K562 (cell line): ENCODE results near the gene SLCO3A1. TPM values are rescaled to one million over a fixed set of nuclear protein-coding genes. Genes with fewer than 3 reads are reported as not detected.

Experiments
- ATAC-seq: fragments of 200-7000 bp; cut with Tn5 transposase; 3 replicates; pipeline ENCODE4 v1.9.1; 2020; ENCODE audit warnings: moderate library complexity
- BruUV-seq: library from RNA; stranded (reverse); fragments of 400-500 nt; replicated peaks from 2 replicates; lab custom pipeline; 2021; lab: Mats Ljungman, UMichigan
- CTCF ChIA-PET: fragments of 300-600 bp; formaldehyde crosslinking; extraction: SDS; loops from one replicate; lab custom pipeline; 2021; ENCODE audit warnings: low intra/inter-chr PET ratio; lab: Yijun Ruan, JAX
- POLR2A ChIA-PET: fragments of 300-600, 350-650 bp; sonication (Branson Sonifier 250); formaldehyde crosslinking; extraction: SDS; loops from one replicate; lab custom pipeline; 2021; ENCODE audit warnings: antibody characterized with exemption, inconsistent platforms; lab: Yijun Ruan, JAX
- DNase-seq, 4 experiments: peaks; one replicate each; pipeline versions ENCODE4 v3.0.0 to v3.0.0-alpha.2; 2011 to 2018; ENCODE audit warnings: low spot score in 3 of 4, mixed read lengths in 3 of 4; ENCODE audit errors: extremely low read depth in 1 of 4
- FAIRE-seq: peaks from 2 replicates; lab custom pipeline; 2011; peaks lifted over from hg19 to GRCh38; lab: Jason Lieb, UNC
- H2AFZ ChIP-seq: 2 replicates; pipeline ENCODE4 v1.6.0; 2011; ENCODE audit warnings: low read depth, low read length, control low read depth, inconsistent platforms
- H3K27ac ChIP-seq: fragments of 200-600 bp; 3 replicates; pipeline ENCODE4 v1.8.0; 2011; ENCODE audit warnings: low read depth, mild to moderate bottlenecking, control low read depth, inconsistent platforms, low read length, moderate library complexity, mixed read lengths; ENCODE audit errors: extremely low read depth
- H3K27me3 ChIP-seq, 2 experiments: fragments of 300-600 bp in 1 of 2; 2 replicates in 1 of 2; 3 replicates in 1 of 2; pipeline versions ENCODE4 v1.6.0 to v1.8.0; 2011; ENCODE audit warnings: inconsistent platforms in 2 of 2, low read length in 2 of 2, mild to moderate bottlenecking in 1 of 2, mixed read lengths in 1 of 2, moderate library complexity in 1 of 2; ENCODE audit not compliant: control insufficient read depth in 2 of 2, insufficient read depth in 2 of 2
- H3K36me3 ChIP-seq: fragments of 300-600 bp; 3 replicates; pipeline ENCODE4 v1.8.0; 2011; ENCODE audit warnings: mild to moderate bottlenecking, low read length, inconsistent platforms; ENCODE audit not compliant: control insufficient read depth, insufficient read depth
- H3K4me1 ChIP-seq, 2 experiments: fragments of 200-600 bp in 1 of 2; replicated peaks in 1 of 2; 2 replicates in 1 of 2; 3 replicates in 1 of 2; pipeline versions ENCODE4 v1.5.1 to v1.8.0; 2011; ENCODE audit warnings: inconsistent platforms in 2 of 2, low read length in 2 of 2, mild to moderate bottlenecking in 1 of 2, mixed read lengths in 1 of 2, moderate library complexity in 1 of 2; ENCODE audit not compliant: control insufficient read depth in 2 of 2, insufficient read depth in 2 of 2
- H3K4me2 ChIP-seq: 2 replicates; pipeline ENCODE4 v1.6.1; 2011; ENCODE audit warnings: low read length, control low read depth, inconsistent platforms, mixed read lengths; ENCODE audit not compliant: insufficient read depth
- H3K4me3 ChIP-seq: fragments of 200-600 bp; sonication (generic), shearing (Covaris generic); 2 replicates; pipeline ENCODE4 v1.5.1; 2016; ENCODE audit warnings: control low read depth, inconsistent platforms
- H3K79me2 ChIP-seq: fragments of 200-600 bp; 3 replicates; pipeline ENCODE4 v1.8.0; 2011; ENCODE audit warnings: low read length, inconsistent platforms; ENCODE audit not compliant: control insufficient read depth, insufficient read depth
- H3K9ac ChIP-seq, 2 experiments: 2 replicates each; pipeline versions ENCODE4 v1.6.0 to v1.6.1; 2011; ENCODE audit warnings: low read depth in 2 of 2, low read length in 2 of 2, control low read depth in 1 of 2, inconsistent platforms in 1 of 2, mild to moderate bottlenecking in 1 of 2, mixed read lengths in 1 of 2; ENCODE audit not compliant: insufficient read depth in 1 of 2
- H3K9me1 ChIP-seq: one replicate; pipeline ENCODE4 v1.6.0; 2011; ENCODE audit warnings: inconsistent platforms, mild to moderate bottlenecking, low read length, moderate library complexity; ENCODE audit not compliant: control insufficient read depth, insufficient read depth
- H3K9me3 ChIP-seq: replicated peaks from 2 replicates; pipeline ENCODE4 v1.5.1; 2011; ENCODE audit warnings: low read depth, low read length, inconsistent platforms; ENCODE audit not compliant: control insufficient read depth, insufficient read depth
- H4K20me1 ChIP-seq: replicated peaks from 2 replicates; pipeline ENCODE4 v1.6.1; 2011; ENCODE audit warnings: low read length, inconsistent platforms, mixed read lengths; ENCODE audit not compliant: control insufficient read depth, insufficient read depth
- EP300 ChIP-seq: IDR thresholded peaks from 2 replicates; pipeline ENCODE4 v1.6.1; 2012; ENCODE audit warnings: low read length, improper control_type of control experiment
- ETS2 ChIP-seq: IDR thresholded peaks from 2 replicates; pipeline ENCODE4 v1.6.1; 2016; ENCODE audit warnings: borderline replicate concordance, missing genetic modification characterization, mild to moderate bottlenecking, moderate library complexity, missing compliant biosample characterization; ENCODE audit not compliant: poor library complexity, severe bottlenecking
- ETV5 ChIP-seq: sonication (generic); formaldehyde crosslinking; IDR thresholded peaks from 2 replicates; pipeline ENCODE4 v1.4.0; 2020; ENCODE audit warnings: low read depth, mild to moderate bottlenecking, missing genetic modification reagents
- HDAC2 ChIP-seq: fragments of 450-650 bp; IDR thresholded peaks from 2 replicates; pipeline ENCODE4 v1.6.1; 2016; ENCODE audit warnings: mild to moderate bottlenecking
- KLF1 ChIP-seq: fragments of 450-650 bp; IDR thresholded peaks from 2 replicates; pipeline ENCODE4 v1.6.1; 2016; ENCODE audit warnings: missing genetic modification characterization, missing compliant biosample characterization
- PHTF2 ChIP-seq: fragments of 250-450 bp; sonication (Bioruptor Pico); IDR thresholded peaks from 2 replicates; pipeline ENCODE4 v1.5.0; 2021; ENCODE audit warnings: mild to moderate bottlenecking
- SMAD3 ChIP-seq: fragments of 450-650 bp; formaldehyde crosslinking; conservative IDR thresholded peaks from 2 replicates; pipeline ENCODE4 v1.4.0; 2020; ENCODE audit warnings: mild to moderate bottlenecking
- TBP ChIP-seq: optimal IDR thresholded peaks from 2 replicates; pipeline ENCODE3; 2011; ENCODE audit warnings: low read depth, low read length, improper control_type of control experiment
- ZBTB12 ChIP-seq: fragments of 250-450 bp; sonication (Bioruptor Pico); IDR thresholded peaks from 2 replicates; pipeline ENCODE4 v1.4.0; 2020
- ZBTB2 ChIP-seq: fragments of 450-650 bp; IDR thresholded peaks from 2 replicates; pipeline ENCODE4 v1.6.1; 2016; ENCODE audit warnings: antibody characterized with exemption
- ZC3H8 ChIP-seq: fragments of 450-650 bp; IDR thresholded peaks from 2 replicates; pipeline ENCODE4 v1.6.1; 2017
- ZMIZ1 ChIP-seq, 2 experiments: fragments of 150-350 bp in 1 of 2; IDR thresholded peaks; 2 replicates each; pipeline ENCODE4 v1.6.1; 2012 to 2016; ENCODE audit warnings: low read depth in 2 of 2, low read length in 2 of 2, mild to moderate bottlenecking in 1 of 2, moderate library complexity in 1 of 2
- ZNF717 ChIP-seq: fragments of 250-450 bp; sonication (Bioruptor Pico); IDR thresholded peaks from 2 replicates; pipeline ENCODE4 v1.5.0; 2021
- WGBS: fragments of 100-300 bp; shearing (Covaris generic); methylation state at CpG from one replicate; pipeline ENCODE4 v1.1.6; 2016; ENCODE audit warnings: low coverage, mixed read lengths; ENCODE audit not compliant: insufficient coverage; ENCODE audit errors: missing lambda C conversion rate; 5-methylcytosine and 5-hydroxymethylcytosine counted together
- in situ Hi-C: fragments of 300-500 bp; cut with MboI; formaldehyde crosslinking; loops from 4 replicates; pipeline ENCODE4 v1.15.0; 2018; ENCODE audit warnings: inconsistent platforms, mixed read lengths
- intact Hi-C: fragments of 100-400 bp; cut with micrococcal nuclease; formaldehyde crosslinking; loops from 2 replicates; pipeline ENCODE4 v1.14.2; 2022
- polyA plus RNA-seq, 8 experiments: library from polyadenylated mRNA; depleted of rRNA in 4 of 8; stranded (reverse) in 5 of 8; unstranded in 3 of 8; fragments of >200 nt; fragmentation: Nextera tagmentation in 2 of 8; fragmentation: Illumina TruSeq in 1 of 8; extraction: Ambion mirVana in 2 of 8; extraction: Trizol in 1 of 8; gene quantifications; 2 replicates each; pipeline versions ENCODE4 v1.2.1 to v1.2.3, GENCODE V29; 2011 to 2014; ENCODE audit warnings: inconsistent platforms in 1 of 8, missing spikeins in 1 of 8
- total RNA-seq, 7 experiments: library from RNA; depleted of rRNA in 6 of 7; stranded (reverse); fragments of >200 nt in 6 of 7; fragmentation: Illumina TruSeq in 2 of 7; extraction: Trizol in 2 of 7; gene quantifications; 2 replicates each; pipeline versions ENCODE4 v1.2.1 to v1.2.3, GENCODE V29; 2011 to 2021; ENCODE audit warnings: low replicate concordance in 1 of 7
- TF ChIP-seq, protein P1 (sequence below): sonication (generic); IDR thresholded peaks from 2 replicates; pipeline ENCODE4 v1.6.1; 2016

The SLCO3A1 gene
- total and polyA plus RNA-seq, 9 of the 15 experiments (the other 6 are each of a cell fraction or from before 2014, with no cell fraction given) = 0.01 to 0.84 (median 0.06) TPM; not detected in 3

DNA sequence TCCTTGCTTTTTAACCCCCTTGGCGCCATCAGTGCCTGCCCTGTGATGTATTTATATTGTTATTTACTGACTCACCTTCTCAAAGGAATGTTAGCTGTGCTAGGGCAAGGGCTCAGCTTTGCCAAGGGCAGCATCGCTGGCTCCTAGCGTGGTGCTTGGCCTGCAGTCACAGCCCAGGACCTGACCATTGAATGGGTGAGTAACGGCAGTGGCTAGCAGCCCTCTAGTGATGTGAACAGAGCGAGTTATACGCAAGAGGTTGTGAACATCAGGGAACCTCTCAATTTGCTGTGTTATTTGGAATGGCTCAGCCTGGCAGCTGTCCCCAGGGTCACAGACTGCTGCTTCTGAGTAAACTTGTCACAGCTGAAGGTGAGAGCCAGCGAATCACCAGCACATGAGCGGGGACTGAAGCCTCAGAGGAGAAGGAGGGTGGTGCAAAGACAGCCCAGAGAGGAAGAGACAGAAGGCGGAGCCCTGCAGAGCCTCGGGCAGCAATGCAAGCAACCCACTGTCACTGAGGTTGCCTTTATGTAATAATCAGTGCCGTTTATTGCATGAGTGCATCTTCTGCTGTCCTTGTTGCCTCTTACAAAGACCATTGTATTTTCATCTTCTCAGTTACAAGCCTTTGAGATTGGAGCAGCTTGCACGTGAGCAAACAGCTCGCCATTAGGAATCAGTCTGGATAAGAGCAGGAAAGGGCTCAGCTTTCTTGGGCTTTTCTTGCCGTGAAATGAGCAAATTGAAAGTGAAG is 158.3 kb downstream of the SLCO3A1 start:
- no peak overlapping the region for H3K4me2 ChIP-seq
- ATAC-seq (no peak), DNase-seq (no peak), FAIRE-seq (no peak)
- H3K9me3 ChIP-seq = no peaks in the 10 kb centered on the region
- H3K27me3 ChIP-seq = peaks cover 2 to 20% of the 10 kb centered on the region in 2 experiments; a peak in 2 of 5 replicates
- WGBS = 1% methylated on average over 14 of the region's 14 CpGs
- no peaks in the 10 kb centered on the region for H3K4me1 ChIP-seq
- no peak overlapping the region for H3K27ac ChIP-seq
- no peaks in the 10 kb centered on the region for H3K36me3 ChIP-seq
- in situ Hi-C loops = no loop called here
- ChIA-PET CTCF (no interaction called here), POLR2A (interaction anchor here (0.5 to 1.0 kb wide), 2 partner anchors 32 to 203 kb away, joined by 3 read pairs; no protein-coding TSS in a partner anchor)
- H3K9me1 ChIP-seq = no peaks in the 10 kb centered on the region
- no peak overlapping the region for H3K4me3 ChIP-seq
- no TSS peak for BruUV-seq
- TF ChIP-seq EP300 = no peak
- no peak for TF ChIP-seq SMAD3 (CRISPR knock-in tag)
- no peak for TF ChIP-seq ZNF717 (CRISPR knock-in tag)
- TF ChIP-seq TBP = no peak
- no peak for TF ChIP-seq ZC3H8
- TF ChIP-seq, protein P1, sequence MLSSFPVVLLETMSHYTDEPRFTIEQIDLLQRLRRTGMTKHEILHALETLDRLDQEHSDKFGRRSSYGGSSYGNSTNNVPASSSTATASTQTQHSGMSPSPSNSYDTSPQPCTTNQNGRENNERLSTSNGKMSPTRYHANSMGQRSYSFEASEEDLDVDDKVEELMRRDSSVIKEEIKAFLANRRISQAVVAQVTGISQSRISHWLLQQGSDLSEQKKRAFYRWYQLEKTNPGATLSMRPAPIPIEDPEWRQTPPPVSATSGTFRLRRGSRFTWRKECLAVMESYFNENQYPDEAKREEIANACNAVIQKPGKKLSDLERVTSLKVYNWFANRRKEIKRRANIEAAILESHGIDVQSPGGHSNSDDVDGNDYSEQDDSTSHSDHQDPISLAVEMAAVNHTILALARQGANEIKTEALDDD = no peak
- no peak for TF ChIP-seq ZMIZ1 (IDR thresholded peaks at IDR 0.05; ENCODE audit: low read depth in 2 of 2, low read length in 2 of 2)
- TF ChIP-seq ETV5 (CRISPR knock-in tag) = no peak
- TF ChIP-seq KLF1 (tag) = no peak
- no peak for TF ChIP-seq HDAC2
- TF ChIP-seq ZBTB2 = no peak
- TF ChIP-seq ETS2 (tag) = no peak
- no peak for TF ChIP-seq PHTF2 (CRISPR knock-in tag)
- TF ChIP-seq ZBTB12 (CRISPR knock-in tag) = no peak
- TF ChIP-seq, all 486 proteins: peak for 0
- Histone ChIP-seq H2AFZ (no peak overlapping the region), H4K20me1 (no peaks in the 10 kb centered on the region; the same call in 1 of the 2 replicates), H3K79me2 (no peaks in the 10 kb centered on the region), H3K9ac (no peak overlapping the region)
- intact Hi-C loops = no loop called here
